ENCODE data around the gene CISD3.

Gene CISD3

GRCh38 chr17:38727736-38728135 lies 2.4 kb upstream of the CISD3 start:
- peak; percentile 61 to 75 for DNase-seq (ENCODE audit: low read depth in 2 of 2)

GRCh38 chr17:38728290-38728831 lies 1.8 kb upstream of the CISD3 start:
- no peak for DNase-seq (ENCODE audit: low read depth in 2 of 2)

GRCh38 chr17:38729368-38729885 lies 714 bp upstream of the CISD3 start:
- no peak for DNase-seq (ENCODE audit: low read depth in 2 of 2)

GRCh38 chr17:38730526-38731379 lies 612 bp downstream of the CISD3 start:
- DNase-seq (ENCODE audit: low read depth in 2 of 2): no peak

GRCh38 chr17:38731526-38732294 lies 1.6 kb downstream of the CISD3 start:
- DNase-seq (ENCODE audit: low read depth in 2 of 2): no peak

GRCh38 chr17:38732376-38733281 lies 2.5 kb downstream of the CISD3 start:
- DNase-seq (ENCODE audit: low read depth in 2 of 2): no peak

GRCh38 chr17:38733282-38733981 lies 3.3 kb downstream of the CISD3 start:
- DNase-seq (ENCODE audit: low read depth in 2 of 2): no peak

GRCh38 chr17:38733982-38734973 lies 4.1 kb downstream of the CISD3 start:
- no peak for DNase-seq (ENCODE audit: low read depth in 2 of 2)

GRCh38 chr17:38735161-38735997 lies 5.2 kb downstream of the CISD3 start:
- DNase-seq (ENCODE audit: low read depth in 2 of 2): peak; percentile 69 to 74

GRCh38 chr17:38738007-38738662 lies 8.0 kb downstream of the CISD3 start:
- no peak for DNase-seq (ENCODE audit: low read depth in 2 of 2)

- DNase-seq (ENCODE audit: low read depth in 2 of 2): no peak
These were observed 8.5 kb downstream of the CISD3 start for GRCh38 chr17:38738686-38739085.

GRCh38 chr17:38739305-38739704 lies 9.2 kb downstream of the CISD3 start:
- DNase-seq (ENCODE audit: low read depth in 2 of 2): no peak

- no peak for DNase-seq (ENCODE audit: low read depth in 2 of 2)
These were observed 9.9 kb downstream of the CISD3 start for GRCh38 chr17:38740044-38740443.

GRCh38 chr17:38740806-38741205 lies 10.7 kb downstream of the CISD3 start:
- DNase-seq (ENCODE audit: low read depth in 2 of 2): no peak

- no peak for DNase-seq (ENCODE audit: low read depth in 2 of 2)
These were observed 11.3 kb downstream of the CISD3 start for GRCh38 chr17:38741461-38741860.

- no peak for DNase-seq (ENCODE audit: low read depth in 2 of 2)
These were observed 11.8 kb downstream of the CISD3 start for GRCh38 chr17:38741921-38742410.

- no peak for DNase-seq (ENCODE audit: low read depth in 2 of 2)
These were observed 12.5 kb downstream of the CISD3 start for GRCh38 chr17:38742411-38743308.

All from activated CD4-positive, alpha-beta T cell treated with anti-CD3 and anti-CD28 coated beads for 24 hours (primary cell).